GM18505 (cell line): ENCODE data around the gene ORAI3.

Experiments used
- ATAC-seq: cut with Tn5 transposase; IDR thresholded peaks from one replicate; pipeline ENCODE4 v1.9.1; 2021; ENCODE audit not compliant: unreplicated experiment
- POLR2A ChIP-seq: IDR thresholded peaks from 4 replicates; pipeline ENCODE4 v1.6.1; 2011; ENCODE audit warnings: borderline replicate concordance; ENCODE audit not compliant: insufficient read depth, insufficient read length; ENCODE audit errors: extremely low read depth

ORAI3 gene

GRCh38 chr16:30957456-30958174, 8.7 kb downstream of the ORAI3 start, which contains the start of gene SETD1A:
SETD1A (plus strand) TSS chr16:30957754; CDS start chr16:30958732, 978 bp downstream.
- ATAC-seq = peak; percentile 64
- TF ChIP-seq POLR2A = peak; percentile 57

GRCh38 chr16:30958175-30959079, 9.6 kb downstream of the ORAI3 start:
- TF ChIP-seq POLR2A = no peak
- ATAC-seq = peak; percentile 32

- TF ChIP-seq POLR2A = no peak
- ATAC-seq = no peak
These were observed 12.5 kb downstream of the ORAI3 start for GRCh38 chr16:30961384-30961783.

- no peak for ATAC-seq
These were observed 15.2 kb downstream of the ORAI3 start for GRCh38 chr16:30963925-30964511.

GRCh38 chr16:30964574-30965226, 15.8 kb downstream of the ORAI3 start:
- TF ChIP-seq POLR2A = no peak
- ATAC-seq = no peak

More at GRCh38 chr16:30963925-30964511, 15.2 kb downstream of the ORAI3 start:
- TF ChIP-seq POLR2A = no peak

GRCh38 chr16:30965436-30965835, 16.6 kb downstream of the ORAI3 start:
- TF ChIP-seq POLR2A = no peak
- no peak for ATAC-seq

- TF ChIP-seq POLR2A = no peak
- no peak for ATAC-seq
These were observed 17.3 kb downstream of the ORAI3 start for GRCh38 chr16:30966033-30966619.

GRCh38 chr16:30967795-30968194, 18.9 kb downstream of the ORAI3 start:
- ATAC-seq = no peak
- no peak for TF ChIP-seq POLR2A

GRCh38 chr16:30969246-30969842, 20.5 kb downstream of the ORAI3 start:
- no peak for TF ChIP-seq POLR2A
- ATAC-seq = no peak

GRCh38 chr16:30971298-30971697, 22.4 kb downstream of the ORAI3 start:
- ATAC-seq = no peak
- TF ChIP-seq POLR2A = no peak

GRCh38 chr16:30972872-30973271, 24.0 kb downstream of the ORAI3 start:
- no peak for ATAC-seq
- TF ChIP-seq POLR2A = no peak

GRCh38 chr16:30974348-30974747, 25.5 kb downstream of the ORAI3 start:
- no peak for ATAC-seq
- no peak for TF ChIP-seq POLR2A
